ENCODE results near the gene DBT.

The DBT gene

DNA sequence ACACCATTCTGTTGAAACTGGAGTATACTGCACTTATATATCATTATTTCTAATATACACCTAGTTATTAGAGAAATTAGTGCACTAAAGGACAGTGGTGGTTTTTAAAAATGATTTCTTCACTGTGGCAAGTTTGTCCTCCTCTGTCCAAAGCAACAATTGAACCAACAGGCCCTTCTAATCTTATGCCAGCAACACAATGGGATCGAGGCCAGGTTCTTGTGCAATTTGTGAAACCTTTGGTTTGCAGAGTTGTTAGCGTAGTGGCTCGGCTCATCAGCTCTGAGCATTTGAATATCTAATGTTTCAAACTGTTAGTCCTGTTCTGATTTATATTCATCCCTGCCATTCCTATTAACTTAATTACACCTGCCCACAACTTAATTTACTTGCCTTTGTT lies 61.7 kb downstream of the DBT start:
- DNase-seq, result no peak

DNA sequence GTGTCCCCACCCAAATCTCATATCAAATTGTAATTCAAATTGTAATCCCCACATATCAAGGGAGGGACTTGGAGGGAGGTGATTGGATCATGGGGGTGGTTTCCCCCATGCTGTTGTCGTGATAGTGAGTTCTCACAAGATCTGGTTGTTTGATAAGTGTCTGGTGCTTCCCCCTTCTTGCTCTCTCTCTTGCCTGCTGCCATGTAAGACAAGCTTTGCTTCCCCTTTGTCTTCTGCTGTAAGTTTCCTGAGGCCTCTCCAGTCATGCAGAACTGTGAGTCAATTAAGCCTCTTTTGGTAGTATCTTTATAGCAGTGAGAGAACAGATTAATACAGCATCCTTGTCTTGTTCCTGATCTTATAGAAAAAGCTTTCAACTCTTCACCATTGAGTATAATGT lies 65.1 kb downstream of the DBT start:
- DNase-seq, result peak in 1 of 2 donors; percentile 55

DNA sequence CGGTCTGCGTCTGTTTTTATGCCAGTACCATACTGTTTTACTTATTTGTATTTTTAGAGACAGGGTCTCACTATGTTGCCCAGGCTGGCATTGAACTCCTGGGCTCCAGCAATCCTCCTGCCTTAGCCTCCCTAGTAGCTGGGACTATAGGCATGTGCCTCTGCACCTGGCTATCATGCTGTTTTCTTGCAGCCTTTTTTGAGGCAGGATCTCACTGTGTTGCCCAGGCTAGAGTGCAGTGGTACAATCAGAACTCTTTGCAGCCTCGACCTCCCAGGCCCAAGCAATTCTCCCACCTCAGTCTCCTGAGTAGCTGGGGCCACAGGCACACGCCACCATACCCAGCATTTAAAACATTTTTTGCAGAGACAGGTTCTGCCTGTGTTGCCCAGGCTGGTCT lies 66.3 kb downstream of the DBT start:
- no peak for DNase-seq

GRCh38 chr1:100178091-100178490 lies 71.5 kb downstream of the DBT start, which contains the start of gene LRRC39:
LRRC39 (minus strand) TSS chr1:100178256; CDS start chr1:100168516, 9,740 bp downstream.
- no peak for DNase-seq

DNA sequence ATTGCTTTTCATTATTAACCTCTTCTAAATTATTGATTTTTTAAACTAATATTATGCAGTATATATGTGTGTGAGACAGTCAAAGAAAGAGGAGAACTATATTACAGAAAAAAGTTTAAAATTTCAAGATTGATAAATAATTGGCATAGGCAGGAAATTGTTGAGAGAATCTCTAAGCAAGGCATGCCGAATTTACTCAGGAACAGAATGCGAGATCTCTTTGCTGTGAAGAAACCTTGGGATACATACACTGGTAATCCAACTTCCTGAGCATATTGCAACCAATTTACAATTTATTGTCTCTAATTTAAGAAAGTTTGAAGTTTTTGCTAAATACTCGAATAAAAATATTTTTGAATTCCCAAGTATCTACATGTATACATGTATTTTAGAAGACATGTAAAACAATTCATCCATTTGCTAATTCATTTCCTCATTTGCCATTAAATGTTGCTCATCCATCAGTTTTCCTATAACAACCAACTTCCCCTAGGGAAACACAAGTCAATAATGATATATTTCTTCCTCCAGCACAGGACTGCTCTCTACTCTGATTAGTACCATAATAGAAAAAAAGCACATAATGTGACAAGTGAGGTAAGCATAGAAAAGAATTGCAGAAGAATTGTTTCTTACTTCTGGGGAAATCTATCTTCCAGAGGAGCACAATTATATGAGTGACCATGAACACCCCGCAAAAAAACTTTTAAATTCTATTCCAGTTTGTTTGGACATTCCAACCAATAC lies 72.2 kb downstream of the DBT start:
- DNase-seq, result no peak

GRCh38 chr1:100168051-100168450 lies 81.6 kb downstream of the DBT start:
- no peak for DNase-seq

GRCh38 chr1:100164702-100165101 lies 84.9 kb downstream of the DBT start:
- DNase-seq, result no peak

GRCh38 chr1:100164216-100164615 lies 85.4 kb downstream of the DBT start:
- DNase-seq, result no peak

DNA sequence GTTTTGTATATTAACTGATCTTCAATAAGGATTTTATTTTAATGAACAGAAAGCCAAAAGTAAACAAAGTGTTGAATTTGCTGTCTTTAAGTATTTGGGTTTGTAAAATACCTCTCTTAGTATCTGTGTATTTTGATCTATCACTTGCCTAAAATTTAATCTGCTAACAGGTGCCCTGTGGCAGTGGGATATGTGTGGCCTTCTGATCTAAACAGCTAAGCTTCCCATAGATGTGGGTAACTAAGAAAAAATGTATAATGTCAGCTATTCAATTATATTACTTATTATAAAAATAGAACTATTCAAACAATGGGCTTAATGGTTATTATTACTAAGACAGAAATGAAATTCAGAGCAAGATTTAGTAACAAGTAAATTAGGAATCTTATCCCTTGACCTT lies 86.8 kb downstream of the DBT start:
- no peak for DNase-seq

- peak in 1 of 2 donors; percentile 8 for DNase-seq
Measured at GRCh38 chr1:100152271-100152670, 97.4 kb downstream of the DBT start.

- no peak for DNase-seq
Measured at GRCh38 chr1:100151679-100152078, 98.0 kb downstream of the DBT start.

GRCh38 chr1:100147875-100148274 lies 101.8 kb downstream of the DBT start:
- DNase-seq, result no peak

- no peak for DNase-seq
Measured at GRCh38 chr1:100146958-100147357, 102.7 kb downstream of the DBT start.

GRCh38 chr1:100145116-100145515 lies 104.5 kb downstream of the DBT start:
- no peak for DNase-seq

DNA sequence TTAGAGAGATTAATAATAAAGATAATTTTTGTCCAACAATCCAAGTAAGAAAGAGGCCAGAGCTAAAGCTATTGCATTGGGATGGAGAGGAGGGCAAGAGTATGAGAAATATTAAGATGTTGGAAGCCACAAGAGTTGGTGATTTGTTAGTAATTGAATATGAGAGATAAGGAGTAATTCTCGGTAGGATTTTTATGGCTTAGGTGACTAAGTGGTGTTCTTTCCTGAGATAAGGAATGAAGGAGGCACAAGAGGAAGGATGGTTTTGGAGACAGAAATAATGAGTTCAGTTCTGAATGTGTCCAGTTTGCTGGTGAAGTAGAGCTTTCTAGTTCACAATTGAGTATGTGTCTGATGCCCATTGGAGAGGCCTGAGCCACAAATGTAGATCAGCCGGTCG lies 107.3 kb downstream of the DBT start:
- no peak for DNase-seq

DNA sequence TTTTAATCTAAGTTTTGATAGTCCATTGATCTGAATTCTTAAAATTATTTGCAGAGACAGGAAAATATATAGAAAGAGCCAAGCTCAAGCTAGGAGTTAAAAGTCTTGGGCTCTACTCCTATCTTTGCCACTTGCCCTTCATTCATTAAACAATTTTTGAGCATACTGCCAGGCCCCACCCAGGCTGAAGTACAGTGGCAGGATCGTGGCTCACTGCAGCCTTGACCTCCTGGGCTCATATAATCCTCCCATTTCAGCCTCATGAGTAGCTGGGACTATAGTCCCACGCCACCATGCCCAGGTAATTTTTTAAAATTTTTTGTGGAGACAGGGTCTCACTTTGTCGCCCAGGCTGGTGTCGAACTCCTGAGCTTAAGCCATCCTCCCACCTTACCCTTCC lies 108.4 kb downstream of the DBT start:
- DNase-seq, result no peak

GRCh38 chr1:100137602-100138001 lies 112.0 kb downstream of the DBT start:
- DNase-seq, result no peak
